ENCODE measurements around the gene OXNAD1.

The OXNAD1 gene

DNA sequence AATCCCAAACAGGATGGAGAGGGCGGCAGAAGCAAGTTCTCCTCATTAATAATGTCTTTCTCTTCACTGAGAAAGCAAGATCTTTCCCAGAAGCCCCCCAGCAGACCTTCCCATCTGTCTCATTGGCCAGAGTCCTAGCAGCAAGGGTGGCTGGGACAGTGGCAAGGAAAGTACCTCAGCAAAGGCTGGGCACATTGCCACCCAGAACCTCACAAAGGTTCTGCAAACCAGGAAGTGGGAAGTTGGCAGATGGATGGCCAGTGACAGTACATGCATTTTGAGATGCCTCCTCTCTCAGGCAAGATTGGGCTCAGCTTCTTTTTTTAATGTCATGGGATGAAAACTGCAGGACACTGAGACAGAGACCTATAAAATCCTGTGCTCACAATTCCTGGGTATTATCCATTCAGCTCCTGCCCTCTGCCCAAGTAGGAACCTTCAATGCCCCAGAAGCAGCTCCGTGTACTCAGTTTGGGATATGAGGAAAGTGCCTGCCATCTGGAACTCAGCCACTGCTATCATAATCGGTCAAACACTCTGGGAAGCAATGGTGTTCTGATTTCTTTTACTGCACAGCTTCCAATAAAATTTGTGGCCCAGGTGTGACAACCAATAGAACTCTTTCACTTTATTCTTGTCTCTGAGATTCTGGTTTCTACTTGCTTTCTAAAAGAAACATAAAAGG is 25.8 kb upstream of the OXNAD1 start:
- TF ChIP-seq EP300 (IDR thresholded peaks at IDR 0.05; ENCODE audit: borderline replicate concordance) (no peak), TEAD4 (IDR thresholded peaks at IDR 0.05) (no peak), ZBTB7A (IDR thresholded peaks at IDR 0.05; ENCODE audit: low read depth) (no peak), USF1 (IDR thresholded peaks at IDR 0.05) (no peak), CEBPB (IDR thresholded peaks at IDR 0.05) (no peak), TAF1 (IDR thresholded peaks at IDR 0.05; ENCODE audit: low read depth) (no peak), CREB1 (IDR thresholded peaks at IDR 0.05; ENCODE audit: low read depth) (no peak), NFIC (IDR thresholded peaks at IDR 0.05) (no peak), YY1 (IDR thresholded peaks at IDR 0.05; ENCODE audit: low read depth) (no peak)

GRCh38 chr3:16239780-16240179 is 25.2 kb upstream of the OXNAD1 start:
- TF ChIP-seq CREB1 (IDR thresholded peaks at IDR 0.05; ENCODE audit: low read depth): no peak
- no peak for TF ChIP-seq EP300 (IDR thresholded peaks at IDR 0.05; ENCODE audit: borderline replicate concordance)
- no peak for TF ChIP-seq TCF12 (IDR thresholded peaks at IDR 0.05; ENCODE audit: low read depth)
- no peak for TF ChIP-seq TEAD4 (IDR thresholded peaks at IDR 0.05)
- TF ChIP-seq FOXM1 (IDR thresholded peaks at IDR 0.05; ENCODE audit: borderline replicate concordance, low read depth): no peak
- no peak for TF ChIP-seq CEBPB (IDR thresholded peaks at IDR 0.05)
- no peak for TF ChIP-seq MAX (IDR thresholded peaks at IDR 0.05)
- no peak for TF ChIP-seq REST (IDR thresholded peaks at IDR 0.05; ENCODE audit: low read depth)
- TF ChIP-seq NFIC (IDR thresholded peaks at IDR 0.05): no peak

- TF ChIP-seq NFIC (IDR thresholded peaks at IDR 0.05) (no peak), TCF12 (IDR thresholded peaks at IDR 0.05; ENCODE audit: low read depth) (no peak), TEAD4 (IDR thresholded peaks at IDR 0.05) (no peak), ZBTB7A (IDR thresholded peaks at IDR 0.05; ENCODE audit: low read depth) (no peak), FOXM1 (IDR thresholded peaks at IDR 0.05; ENCODE audit: borderline replicate concordance, low read depth) (no peak), RAD21 (IDR thresholded peaks at IDR 0.05; ENCODE audit: low read depth) (no peak), TAF1 (IDR thresholded peaks at IDR 0.05; ENCODE audit: low read depth) (no peak), YY1 (IDR thresholded peaks at IDR 0.05; ENCODE audit: low read depth) (no peak), MAX (IDR thresholded peaks at IDR 0.05) (no peak), CREB1 (IDR thresholded peaks at IDR 0.05; ENCODE audit: low read depth) (no peak), REST (IDR thresholded peaks at IDR 0.05; ENCODE audit: low read depth) (no peak), CEBPB (IDR thresholded peaks at IDR 0.05) (no peak), EP300 (IDR thresholded peaks at IDR 0.05; ENCODE audit: borderline replicate concordance) (no peak), EGR1 (IDR thresholded peaks at IDR 0.05) (no peak), USF1 (IDR thresholded peaks at IDR 0.05) (no peak)
These were observed 24.6 kb upstream of the OXNAD1 start for GRCh38 chr3:16240229-16241023.

GRCh38 chr3:16241225-16241624 is 23.8 kb upstream of the OXNAD1 start:
- no peak for TF ChIP-seq MAX (IDR thresholded peaks at IDR 0.05)
- TF ChIP-seq YY1 (IDR thresholded peaks at IDR 0.05; ENCODE audit: low read depth): no peak
- TF ChIP-seq CREB1 (IDR thresholded peaks at IDR 0.05; ENCODE audit: low read depth): no peak
- no peak for TF ChIP-seq ZBTB7A (IDR thresholded peaks at IDR 0.05; ENCODE audit: low read depth)
- TF ChIP-seq REST (IDR thresholded peaks at IDR 0.05; ENCODE audit: low read depth): no peak
- TF ChIP-seq TAF1 (IDR thresholded peaks at IDR 0.05; ENCODE audit: low read depth): no peak
- no peak for TF ChIP-seq CEBPB (IDR thresholded peaks at IDR 0.05)
- no peak for TF ChIP-seq EGR1 (IDR thresholded peaks at IDR 0.05)
- no peak for TF ChIP-seq TCF12 (IDR thresholded peaks at IDR 0.05; ENCODE audit: low read depth)
- TF ChIP-seq USF1 (IDR thresholded peaks at IDR 0.05): no peak
- no peak for TF ChIP-seq NFIC (IDR thresholded peaks at IDR 0.05)
- TF ChIP-seq FOXM1 (IDR thresholded peaks at IDR 0.05; ENCODE audit: borderline replicate concordance, low read depth): no peak
- TF ChIP-seq EP300 (IDR thresholded peaks at IDR 0.05; ENCODE audit: borderline replicate concordance): no peak

Data from Ishikawa (cell line).